SK-N-MC (cell line): ENCODE results near the gene EAF1.

Experiments
- EZH2 ChIP-seq: fragments of 200-600 bp; sonication (generic); IDR thresholded peaks from one replicate; pipeline ENCODE4 v1.6.1; 2017; ENCODE audit warnings: antibody characterized with exemption
- FOXP2 ChIP-seq: optimal IDR thresholded peaks from 2 replicates; pipeline ENCODE3; 2011; ENCODE audit warnings: mild to moderate bottlenecking, moderate library complexity; ENCODE audit not compliant: insufficient read depth; ENCODE audit errors: extremely low read length, control extremely low read depth
- POLR2AphosphoS5 ChIP-seq: IDR thresholded peaks from 2 replicates; pipeline ENCODE4 v1.6.1; 2012; ENCODE audit warnings: mild to moderate bottlenecking, low read depth, low read length, borderline replicate concordance

DNA sequence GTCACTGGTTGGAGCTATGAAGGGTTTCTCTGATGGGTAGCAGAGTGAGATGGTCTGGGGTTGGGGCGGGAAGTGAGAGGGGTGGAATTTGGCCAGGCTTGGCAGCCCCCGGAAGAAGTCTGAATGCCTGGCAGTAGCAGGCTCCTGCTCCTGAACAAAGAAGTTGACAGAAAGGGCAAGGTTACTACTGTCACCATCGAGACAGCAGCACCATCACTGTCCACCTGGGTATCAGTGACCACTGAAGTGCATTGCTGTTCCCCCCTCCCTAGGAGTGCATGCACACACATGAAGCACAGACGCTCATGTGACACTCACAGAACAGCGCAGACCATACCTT is 51.2 kb downstream of the EAF1 start:
- TF ChIP-seq EZH2: no peak
- TF ChIP-seq POLR2AphosphoS5: no peak
- TF ChIP-seq FOXP2: no peak
